Measurements from ENCODE around the gene STAG1.

GRCh38 chr3:136381051-136381450 is 371.1 kb downstream of the STAG1 start:
- TF ChIP-seq CTCF (IDR thresholded peaks at IDR 0.05; ENCODE audit: insufficient read depth, low read length) (no peak), SPI1 (IDR thresholded peaks at IDR 0.05; ENCODE audit: borderline replicate concordance, low read depth) (no peak), POLR2AphosphoS5 (IDR thresholded peaks at IDR 0.05; ENCODE audit: low read depth) (no peak), GABPA (IDR thresholded peaks at IDR 0.05; ENCODE audit: low read depth) (no peak), REST (IDR thresholded peaks at IDR 0.05; ENCODE audit: insufficient replicate concordance, low read depth) (no peak)
